Neural cell (in vitro differentiated cells): ENCODE measurements around the gene CRCP. TPM values are rescaled to one million over a fixed set of nuclear protein-coding genes. Genes with fewer than 3 reads are reported as not detected.

Source experiments
- H2AFZ ChIP-seq: fragments of 200-600, 300-800 bp; sonication (generic), shearing (Covaris generic); 2 replicates; pipeline ENCODE4 v1.6.0; 2014; ENCODE audit warnings: low read depth, mild to moderate bottlenecking, antibody characterized with exemption, low read length, moderate library complexity
- H3F3A ChIP-seq: fragments of 200-600 bp; shearing (Covaris generic); 2 replicates; pipeline ENCODE4 v1.6.1; 2016; ENCODE audit warnings: mild to moderate bottlenecking, moderate library complexity, mixed read lengths, antibody characterized with exemption, low read length; ENCODE audit not compliant: insufficient read depth, poor library complexity, severe bottlenecking
- H3K27ac ChIP-seq: fragments of 200-600, 300-800 bp; sonication (generic), shearing (Covaris generic); 2 replicates; pipeline ENCODE4 v1.5.1; 2014; ENCODE audit warnings: mild to moderate bottlenecking, low read length, moderate library complexity
- H3K27me3 ChIP-seq: fragments of 300-800, 200-600 bp; sonication (generic), shearing (Covaris generic); 2 replicates; pipeline ENCODE4 v1.6.0; 2014; ENCODE audit warnings: mild to moderate bottlenecking, low read depth, low read length, moderate library complexity; ENCODE audit not compliant: insufficient read depth
- H3K36me3 ChIP-seq: fragments of 300-800, 200-600 bp; sonication (generic), shearing (Covaris generic); 2 replicates; pipeline ENCODE4 v1.5.1; 2014; ENCODE audit warnings: mild to moderate bottlenecking, antibody characterized with exemption, low read length, moderate library complexity; ENCODE audit not compliant: insufficient read depth
- H3K4me2 ChIP-seq: fragments of 300-800, 200-600 bp; sonication (generic), shearing (Covaris generic); 2 replicates; pipeline ENCODE4 v1.6.0; 2014; ENCODE audit warnings: mild to moderate bottlenecking, low read length
- H3K4me3 ChIP-seq: fragments of 300-800, 200-600 bp; sonication (generic), shearing (Covaris generic); 2 replicates; pipeline ENCODE4 v1.5.1; 2014; ENCODE audit warnings: mild to moderate bottlenecking, low read length, moderate library complexity
- H3K79me2 ChIP-seq: fragments of 200-600 bp; shearing (Covaris generic); replicated peaks from 2 replicates; pipeline ENCODE4 v1.6.0; 2014; ENCODE audit warnings: mild to moderate bottlenecking, low read length, moderate library complexity; ENCODE audit not compliant: insufficient read depth
- H3K9ac ChIP-seq: fragments of 300-800, 200-600 bp; sonication (generic), shearing (Covaris generic); 2 replicates; pipeline ENCODE4 v1.6.1; 2016; ENCODE audit warnings: mild to moderate bottlenecking, low read length, mixed read lengths
- H3K9me2 ChIP-seq: fragments of 200-600 bp; shearing (Covaris generic); 2 replicates; pipeline ENCODE4 v1.6.1; 2016; ENCODE audit warnings: mild to moderate bottlenecking, low read length, mixed read lengths; ENCODE audit not compliant: insufficient read depth
- H3K9me3 ChIP-seq: fragments of 200-600, 300-800 bp; sonication (generic), shearing (Covaris generic); 2 replicates; pipeline ENCODE4 v1.6.1; 2016; ENCODE audit warnings: mild to moderate bottlenecking, mixed run types, low read length, moderate library complexity, mixed read lengths
- H4K20me1 ChIP-seq: fragments of 200-600 bp; shearing (Covaris generic); 2 replicates; pipeline ENCODE4 v1.6.1; 2016; ENCODE audit warnings: mild to moderate bottlenecking, mixed run types; ENCODE audit not compliant: insufficient read depth
- CTCF ChIP-seq: fragments of 450-650 bp; IDR thresholded peaks from 2 replicates; pipeline ENCODE4 v1.5.1; 2014; ENCODE audit warnings: antibody characterized with exemption, mild to moderate bottlenecking, moderate library complexity; ENCODE audit not compliant: poor library complexity, severe bottlenecking
- EP300 ChIP-seq: fragments of 450-650 bp; conservative IDR thresholded peaks from 2 replicates; pipeline ENCODE4 v1.6.1; 2014; ENCODE audit warnings: antibody characterized with exemption, mild to moderate bottlenecking, moderate library complexity; ENCODE audit not compliant: poor library complexity, severe bottlenecking
- EZH2 ChIP-seq: fragments of 200-600, 300-800 bp; shearing (Covaris generic), sonication (generic); IDR thresholded peaks from 2 replicates; pipeline ENCODE4 v1.6.1; 2014; ENCODE audit warnings: antibody characterized with exemption, low read length, borderline replicate concordance, mild to moderate bottlenecking; ENCODE audit not compliant: insufficient read depth, poor library complexity, severe bottlenecking
- MXI1 ChIP-seq: fragments of 450-650 bp; conservative IDR thresholded peaks from 2 replicates; pipeline ENCODE4 v1.6.1; 2014; ENCODE audit warnings: antibody characterized with exemption, mild to moderate bottlenecking; ENCODE audit not compliant: poor library complexity, severe bottlenecking
- POLR2AphosphoS5 ChIP-seq: IDR thresholded peaks from 2 replicates; pipeline ENCODE4 v1.6.1; 2012
- RAD21 ChIP-seq: fragments of 450-650 bp; conservative IDR thresholded peaks from 2 replicates; pipeline ENCODE4 v1.6.1; 2014; ENCODE audit warnings: antibody characterized with exemption, mild to moderate bottlenecking, moderate library complexity
- REST ChIP-seq: IDR thresholded peaks from 2 replicates; pipeline ENCODE4 v1.6.1; 2012; ENCODE audit warnings: borderline replicate concordance
- SMC3 ChIP-seq: fragments of 450-650 bp; conservative IDR thresholded peaks from 2 replicates; pipeline ENCODE4 v1.6.1; 2014; ENCODE audit warnings: antibody characterized with exemption, mild to moderate bottlenecking, moderate library complexity; ENCODE audit not compliant: poor library complexity
- TAF1 ChIP-seq: IDR thresholded peaks from 2 replicates; pipeline ENCODE4 v1.6.1; 2012; ENCODE audit warnings: low read depth
- polyA plus RNA-seq: library from polyadenylated mRNA; depleted of rRNA; stranded (reverse); fragments of >200 nt; gene quantifications from 2 replicates; pipeline ENCODE4 v1.2.3, GENCODE V29; 2014

CRCP gene
- polyA plus RNA-seq, 1 donor from 2014 or later: 53.6 TPM

GRCh38 chr7:66185680-66186187, 71.1 kb downstream of the CRCP start:
- TF ChIP-seq RAD21: no peak
- no peak for TF ChIP-seq MXI1
- TF ChIP-seq REST: no peak
- no peak for TF ChIP-seq EZH2
- no peak for TF ChIP-seq TAF1
- no peaks in the 10 kb centered on the region for H3K79me2 ChIP-seq

DNA sequence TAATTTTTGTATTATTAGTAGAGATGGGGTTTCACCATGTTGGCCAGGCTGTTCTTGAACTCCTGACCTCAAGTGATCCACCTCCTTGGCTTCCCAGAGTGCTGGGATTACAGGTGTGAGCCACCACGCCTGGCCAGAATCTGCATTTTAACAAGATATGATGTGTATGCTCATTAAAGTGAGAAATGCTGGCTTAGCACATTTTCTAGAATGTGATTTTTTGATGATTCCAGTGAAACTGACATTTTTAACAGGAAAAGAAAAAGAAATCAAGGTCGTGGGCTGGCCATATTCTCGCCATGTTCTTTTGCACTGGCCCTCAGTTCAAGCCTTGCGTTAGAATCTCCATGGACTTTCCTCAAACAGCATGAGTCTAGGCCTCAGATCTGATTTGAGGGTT, 72.3 kb downstream of the CRCP start:
- Histone ChIP-seq H3K4me3 (no peak overlapping the region), H3K9ac (no peak overlapping the region), H3K27me3 (no peaks in the 10 kb centered on the region), H3K27ac (no peak overlapping the region), H3K4me2 (no peak overlapping the region), H3K79me2 (no peaks in the 10 kb centered on the region), H3K9me3 (no peaks in the 10 kb centered on the region), H2AFZ (no peak overlapping the region), H3K9me2 (no peaks in the 10 kb centered on the region), H4K20me1 (no peaks in the 10 kb centered on the region), H3K36me3 (no peaks in the 10 kb centered on the region), H3F3A (no peaks in the 10 kb centered on the region)
- no peak for TF ChIP-seq RAD21
- no peak for TF ChIP-seq TAF1

More at GRCh38 chr7:66185680-66186187, 71.1 kb downstream of the CRCP start:
- no peaks in the 10 kb centered on the region for H3K27me3 ChIP-seq
- H3K9ac ChIP-seq: no peak overlapping the region
- no peaks in the 10 kb centered on the region for H3F3A ChIP-seq
- no peaks in the 10 kb centered on the region for H3K9me3 ChIP-seq
- no peaks in the 10 kb centered on the region for H3K36me3 ChIP-seq
- no peak overlapping the region for H2AFZ ChIP-seq
- H3K4me3 ChIP-seq: no peak overlapping the region
- no peaks in the 10 kb centered on the region for H3K9me2 ChIP-seq
- no peaks in the 10 kb centered on the region for H4K20me1 ChIP-seq
- H3K27ac ChIP-seq: no peak overlapping the region
- H3K4me2 ChIP-seq: no peak overlapping the region

GRCh38 chr7:66187905-66188304, 73.3 kb downstream of the CRCP start:
- H4K20me1 ChIP-seq: no peaks in the 10 kb centered on the region
- no peaks in the 10 kb centered on the region for H3K9me3 ChIP-seq
- H3K9ac ChIP-seq: no peak overlapping the region
- H3K9me2 ChIP-seq: no peaks in the 10 kb centered on the region
- H3K4me3 ChIP-seq: no peak overlapping the region
- H3K36me3 ChIP-seq: no peaks in the 10 kb centered on the region
- H3K27me3 ChIP-seq: no peaks in the 10 kb centered on the region
- H3K4me2 ChIP-seq: no peak overlapping the region
- H2AFZ ChIP-seq: no peak overlapping the region
- H3K79me2 ChIP-seq: no peaks in the 10 kb centered on the region
- H3K27ac ChIP-seq: no peak overlapping the region
- H3F3A ChIP-seq: no peaks in the 10 kb centered on the region
- TF ChIP-seq EZH2: no peak
- no peak for TF ChIP-seq POLR2AphosphoS5
- TF ChIP-seq SMC3: no peak
- no peak for TF ChIP-seq CTCF
- TF ChIP-seq TAF1: no peak
- TF ChIP-seq REST: no peak
- no peak for TF ChIP-seq RAD21
- TF ChIP-seq EP300: no peak
- TF ChIP-seq MXI1: no peak
